Tibial artery (tissue), 4 donors: ENCODE measurements around the gene ANKRD10.
A peak's percentile ranks its signal among the peaks of the same experiment; 100 is the strongest.

Experiments used
- DNase-seq, 2 donors: peaks; one replicate each; pipeline ENCODE4 v3.0.0-alpha.2; 2019
- H3K27ac ChIP-seq, 2 donors: fragments of 200-600 bp; sonication (generic) in 1 of 2; 1 replicate in 1 of 2; 2 replicates in 1 of 2; pipeline ENCODE4 v1.5.1; 2018 to 2019; ENCODE audit warnings: mild to moderate bottlenecking in 1 of 2
- H3K27me3 ChIP-seq, 2 donors: fragments of 200-600 bp; sonication (generic) in 1 of 2; one replicate each; pipeline versions ENCODE4 v1.5.1 to v1.6.0; 2016 to 2019
- H3K36me3 ChIP-seq, 3 donors: fragments of 200-600 bp; sonication (generic) in 2 of 3; one replicate each; pipeline ENCODE4 v1.5.1; 2016 to 2019; ENCODE audit warnings: mild to moderate bottlenecking in 2 of 3
- H3K4me1 ChIP-seq, 4 donors: fragments of 200-600 bp; sonication (generic) in 2 of 4; 1 replicate in 3 of 4; 2 replicates in 1 of 4; pipeline ENCODE4 v1.5.1; 2016 to 2019
- H3K4me3 ChIP-seq, 2 donors: fragments of 200-600 bp; sonication (generic) in 1 of 2; 1 replicate in 1 of 2; 2 replicates in 1 of 2; pipeline ENCODE4 v1.5.1; 2018 to 2019; ENCODE audit warnings: mild to moderate bottlenecking in 2 of 2
- H3K9me3 ChIP-seq, 3 donors: fragments of 200-600 bp; sonication (generic) in 1 of 3; one replicate each; pipeline ENCODE4 v1.5.1; 2016 to 2019
- intact Hi-C: fragments of 100-400 bp; cut with DNase I; formaldehyde crosslinking; loops from one replicate; pipeline ENCODE4 v1.15.0; 2023; ENCODE audit warnings: low total_unique reads
- TF ChIP-seq, protein P1 (sequence below), 2 experiments: fragments of 200-600 bp in 1 of 2; fragments of 450-650 bp in 1 of 2; IDR thresholded peaks; one replicate each; pipeline ENCODE4 v1.5.1; 2017 to 2019; ENCODE audit warnings: antibody characterized with exemption in 2 of 2, mild to moderate bottlenecking in 1 of 2, moderate library complexity in 1 of 2

ANKRD10 gene

DNA sequence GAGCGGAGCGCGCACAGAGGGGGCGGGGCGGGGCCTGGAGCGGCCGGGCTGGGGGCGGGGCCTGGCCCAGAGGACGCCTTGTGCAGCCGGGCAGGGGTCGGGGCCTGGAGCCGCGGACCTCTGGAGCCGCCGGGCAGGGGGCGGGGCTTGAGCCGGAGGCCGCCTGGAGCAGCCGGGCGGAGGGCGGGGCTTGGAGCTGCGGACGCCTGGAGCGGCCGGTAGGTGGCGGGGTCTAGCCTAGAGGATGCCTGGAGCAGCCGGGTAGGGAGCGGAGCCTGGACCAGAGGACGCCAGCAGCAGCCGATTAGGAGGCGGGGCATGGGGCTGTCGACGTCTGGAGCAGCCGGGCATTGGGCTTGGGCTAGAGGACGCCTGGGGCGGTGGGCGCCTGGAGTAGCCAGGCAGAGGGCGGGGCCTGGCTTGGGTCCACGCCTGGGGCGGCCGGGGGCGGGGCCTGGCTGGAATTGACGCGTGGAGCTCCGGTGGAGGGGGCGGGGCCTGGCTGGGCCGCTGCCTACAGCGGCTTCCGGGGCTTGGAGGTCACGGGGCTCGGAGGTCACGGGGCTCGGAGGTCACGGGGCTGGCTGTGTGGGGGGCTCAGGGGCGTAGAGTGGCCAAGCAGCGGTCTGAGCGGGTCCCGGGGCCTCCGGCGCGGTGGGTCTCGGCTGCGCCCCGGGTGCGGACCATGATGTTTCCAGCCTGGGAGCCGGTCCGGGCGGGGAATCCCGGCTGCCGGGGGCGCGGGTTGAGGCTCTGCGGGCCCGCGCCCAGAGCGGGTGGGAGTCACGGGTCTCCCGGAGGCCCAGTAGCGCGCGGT is at the start of gene ANKRD10:
Gene ANKRD10 (minus strand): TSS at position 13 of the 817 bp plus-strand sequence. CDS start 135 bp downstream, outside the sequence.
- peak within 1 kb of the TSS; percentile 97 to 98 for H3K27ac ChIP-seq
- H3K9me3 ChIP-seq: no peaks in the 10 kb centered on the region
- peaks cover 0 to 43% (median 24%) of the 10 kb centered on the region in 4 donors for H3K4me1 ChIP-seq
- H3K36me3 ChIP-seq: no peaks in the 10 kb centered on the region
- no peaks in the 10 kb centered on the region for H3K27me3 ChIP-seq
- TF ChIP-seq, protein P1, sequence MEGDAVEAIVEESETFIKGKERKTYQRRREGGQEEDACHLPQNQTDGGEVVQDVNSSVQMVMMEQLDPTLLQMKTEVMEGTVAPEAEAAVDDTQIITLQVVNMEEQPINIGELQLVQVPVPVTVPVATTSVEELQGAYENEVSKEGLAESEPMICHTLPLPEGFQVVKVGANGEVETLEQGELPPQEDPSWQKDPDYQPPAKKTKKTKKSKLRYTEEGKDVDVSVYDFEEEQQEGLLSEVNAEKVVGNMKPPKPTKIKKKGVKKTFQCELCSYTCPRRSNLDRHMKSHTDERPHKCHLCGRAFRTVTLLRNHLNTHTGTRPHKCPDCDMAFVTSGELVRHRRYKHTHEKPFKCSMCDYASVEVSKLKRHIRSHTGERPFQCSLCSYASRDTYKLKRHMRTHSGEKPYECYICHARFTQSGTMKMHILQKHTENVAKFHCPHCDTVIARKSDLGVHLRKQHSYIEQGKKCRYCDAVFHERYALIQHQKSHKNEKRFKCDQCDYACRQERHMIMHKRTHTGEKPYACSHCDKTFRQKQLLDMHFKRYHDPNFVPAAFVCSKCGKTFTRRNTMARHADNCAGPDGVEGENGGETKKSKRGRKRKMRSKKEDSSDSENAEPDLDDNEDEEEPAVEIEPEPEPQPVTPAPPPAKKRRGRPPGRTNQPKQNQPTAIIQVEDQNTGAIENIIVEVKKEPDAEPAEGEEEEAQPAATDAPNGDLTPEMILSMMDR (IDR thresholded peaks at IDR 0.05): peak; percentile 90 to 94
- H3K4me3 ChIP-seq: peak within 1 kb of the TSS; percentile 81 to 96
- intact Hi-C loops: loop anchor here (5.0 to 10.0 kb wide), 2 partner anchors 92 to 370 kb away; no protein-coding TSS in a partner anchor
- peak; percentile 99 for DNase-seq

DNA sequence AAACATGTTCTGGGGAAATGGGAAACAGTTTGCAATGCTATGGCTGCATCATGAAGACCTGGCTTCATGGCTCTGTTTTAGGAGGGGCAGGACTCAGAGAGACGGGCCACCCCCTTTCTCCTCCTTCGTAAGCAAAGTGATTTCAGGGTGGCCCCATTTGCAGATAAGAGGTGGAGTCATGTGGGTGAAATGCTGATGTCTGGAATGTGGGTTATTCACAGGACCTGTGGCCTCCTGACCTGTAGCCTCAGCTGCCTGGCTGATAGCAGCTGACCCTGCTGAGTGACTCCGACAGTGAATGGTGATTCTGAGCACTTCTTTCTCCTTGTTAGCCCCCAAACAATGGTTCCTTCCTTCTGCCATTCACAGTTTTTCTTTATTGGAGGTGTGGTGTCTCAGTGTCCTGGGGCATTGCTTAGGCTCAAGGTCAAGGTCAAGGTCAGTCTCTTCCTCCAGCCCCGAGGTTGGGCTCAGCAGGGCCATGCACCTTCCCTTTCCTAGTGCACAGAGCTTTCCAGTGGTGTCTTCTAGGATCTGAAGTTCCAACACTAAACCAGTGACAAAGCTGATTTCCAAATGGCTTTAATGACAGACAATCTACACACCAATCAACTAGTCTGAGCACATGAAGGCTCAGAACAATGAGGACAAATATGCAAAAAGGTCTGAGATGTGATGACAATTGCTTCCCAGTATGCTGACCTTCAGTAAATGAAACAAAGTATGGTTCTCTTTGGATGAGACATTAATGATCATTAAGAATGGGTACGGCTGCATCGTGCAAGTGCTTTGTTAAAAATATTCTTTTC is 49.6 kb upstream of the ANKRD10 start:
- intact Hi-C loops: no loop called here
- DNase-seq: no peak
- H3K9me3 ChIP-seq: peaks cover 0 to 16% (median 13%) of the 10 kb centered on the region in 3 donors
- H3K27me3 ChIP-seq: no peaks in the 10 kb centered on the region
- no peak overlapping the region for H3K4me3 ChIP-seq
- H3K27ac ChIP-seq: no peak overlapping the region
- H3K4me1 ChIP-seq: no peaks in the 10 kb centered on the region
- no peaks in the 10 kb centered on the region for H3K36me3 ChIP-seq
- TF ChIP-seq, protein P1 (IDR thresholded peaks at IDR 0.05): no peak

- no peak for DNase-seq
- Histone ChIP-seq H3K27ac (no peak overlapping the region), H3K4me3 (no peak overlapping the region), H3K36me3 (no peaks in the 10 kb centered on the region), H3K27me3 (no peaks in the 10 kb centered on the region), H3K9me3 (peaks cover 0 to 16% (median 13%) of the 10 kb centered on the region in 3 donors), H3K4me1 (no peaks in the 10 kb centered on the region)
- TF ChIP-seq, protein P1 (IDR thresholded peaks at IDR 0.05): no peak
- intact Hi-C loops: no loop called here
These were observed 48.7 kb upstream of the ANKRD10 start for GRCh38 chr13:110963554-110963970.

GRCh38 chr13:110961959-110962358 is 47.1 kb upstream of the ANKRD10 start:
- no peak for DNase-seq
- H3K4me1 ChIP-seq: no peaks in the 10 kb centered on the region
- intact Hi-C loops: no loop called here
- no peaks in the 10 kb centered on the region for H3K27me3 ChIP-seq
- peaks cover 0 to 16% (median 13%) of the 10 kb centered on the region in 3 donors for H3K9me3 ChIP-seq
- no peak overlapping the region for H3K4me3 ChIP-seq
- H3K27ac ChIP-seq: no peak overlapping the region
- H3K36me3 ChIP-seq: no peaks in the 10 kb centered on the region
- TF ChIP-seq, protein P1 (IDR thresholded peaks at IDR 0.05): no peak

- peaks cover 0 to 5% (median 0%) of the 10 kb centered on the region in 4 donors for H3K4me1 ChIP-seq
- DNase-seq: no peak
- intact Hi-C loops: no loop called here
- H3K9me3 ChIP-seq: peaks cover 0 to 4% (median 0%) of the 10 kb centered on the region in 3 donors
- H3K27ac ChIP-seq: no peak overlapping the region
- no peaks in the 10 kb centered on the region for H3K36me3 ChIP-seq
- TF ChIP-seq, protein P1 (IDR thresholded peaks at IDR 0.05): no peak
- H3K4me3 ChIP-seq: no peak overlapping the region
- no peaks in the 10 kb centered on the region for H3K27me3 ChIP-seq
These were observed 45.3 kb upstream of the ANKRD10 start for GRCh38 chr13:110960204-110960603.
